Uterus (tissue), 2 donors: Measurements from ENCODE around the gene GLYATL1B.

ENCODE experiments used
- POLR2A ChIP-seq, 2 donors: fragments of 450-650 bp; IDR thresholded peaks; one replicate each; pipeline ENCODE4 v1.6.1; 2016; ENCODE audit warnings: antibody characterized with exemption in 2 of 2, mild to moderate bottlenecking in 1 of 2, moderate library complexity in 1 of 2
- TF ChIP-seq, protein P1 (sequence below), 4 experiments: fragments of 200-600 bp in 2 of 4; fragments of 450-650 bp in 2 of 4; sonication (generic) in 2 of 4; IDR thresholded peaks; one replicate each; pipeline ENCODE4 v1.5.1; 2016 to 2019; ENCODE audit warnings: antibody characterized with exemption in 4 of 4, mild to moderate bottlenecking in 2 of 4, moderate library complexity in 1 of 4

DNA sequence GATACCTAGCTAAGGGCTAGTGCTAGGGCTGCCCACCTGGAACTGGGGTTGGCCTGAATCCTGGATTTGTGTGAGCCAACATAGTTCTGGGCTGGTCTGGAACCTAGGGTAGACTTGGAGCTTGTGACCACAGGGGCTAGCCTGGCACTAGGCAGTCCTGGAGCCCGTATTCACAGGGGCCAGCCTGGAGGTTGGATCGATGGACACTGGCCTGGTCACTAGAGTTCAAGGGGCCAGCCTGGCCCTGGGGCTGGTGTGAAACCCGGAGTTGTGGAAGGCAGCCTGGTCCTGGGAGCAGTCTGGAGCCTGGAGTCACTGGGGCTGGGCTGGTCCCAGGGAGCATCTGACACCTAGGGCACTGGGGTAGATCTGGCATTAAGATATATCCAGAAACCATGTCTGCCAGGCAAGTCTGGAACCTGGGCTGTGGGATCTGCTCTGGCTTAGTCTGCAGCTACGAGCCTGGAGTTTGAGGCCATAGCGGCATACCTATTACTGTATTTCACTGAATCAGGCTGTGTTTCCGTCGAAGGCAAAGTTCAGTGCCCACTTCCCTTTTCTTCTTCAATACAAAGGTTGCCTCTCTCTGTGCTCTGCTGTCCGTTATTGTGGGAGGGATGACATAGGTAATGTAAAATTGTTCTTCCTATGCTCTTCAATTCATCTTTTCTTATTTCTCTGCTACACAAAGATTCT is 9.1 kb upstream of the GLYATL1B start:
- TF ChIP-seq, protein P1, sequence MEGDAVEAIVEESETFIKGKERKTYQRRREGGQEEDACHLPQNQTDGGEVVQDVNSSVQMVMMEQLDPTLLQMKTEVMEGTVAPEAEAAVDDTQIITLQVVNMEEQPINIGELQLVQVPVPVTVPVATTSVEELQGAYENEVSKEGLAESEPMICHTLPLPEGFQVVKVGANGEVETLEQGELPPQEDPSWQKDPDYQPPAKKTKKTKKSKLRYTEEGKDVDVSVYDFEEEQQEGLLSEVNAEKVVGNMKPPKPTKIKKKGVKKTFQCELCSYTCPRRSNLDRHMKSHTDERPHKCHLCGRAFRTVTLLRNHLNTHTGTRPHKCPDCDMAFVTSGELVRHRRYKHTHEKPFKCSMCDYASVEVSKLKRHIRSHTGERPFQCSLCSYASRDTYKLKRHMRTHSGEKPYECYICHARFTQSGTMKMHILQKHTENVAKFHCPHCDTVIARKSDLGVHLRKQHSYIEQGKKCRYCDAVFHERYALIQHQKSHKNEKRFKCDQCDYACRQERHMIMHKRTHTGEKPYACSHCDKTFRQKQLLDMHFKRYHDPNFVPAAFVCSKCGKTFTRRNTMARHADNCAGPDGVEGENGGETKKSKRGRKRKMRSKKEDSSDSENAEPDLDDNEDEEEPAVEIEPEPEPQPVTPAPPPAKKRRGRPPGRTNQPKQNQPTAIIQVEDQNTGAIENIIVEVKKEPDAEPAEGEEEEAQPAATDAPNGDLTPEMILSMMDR (IDR thresholded peaks at IDR 0.05) = no peak
- no peak for TF ChIP-seq POLR2A (IDR thresholded peaks at IDR 0.05)
